GM06990 (cell line): Measurements from ENCODE around the gene ARGFX.
"Not testable (repeated sequence)": the region's sequence is repeated elsewhere in the genome, so short reads cannot be mapped to it uniquely, and the experiment has no call there.

Source experiments
- DNase-seq: peaks from one replicate; pipeline ENCODE4 v3.0.0-alpha.2; 2011; ENCODE audit not compliant: insufficient read length; ENCODE audit errors: extremely low read depth
- H3K27me3 ChIP-seq: replicated peaks from 2 replicates; pipeline ENCODE4 v1.6.0; 2011; ENCODE audit warnings: low read length; ENCODE audit not compliant: control insufficient read depth, insufficient read depth
- H3K36me3 ChIP-seq: 2 replicates; pipeline ENCODE4 v1.5.1; 2011; ENCODE audit warnings: low read length; ENCODE audit not compliant: control insufficient read depth, insufficient read depth
- H3K4me3 ChIP-seq: replicated peaks from 2 replicates; pipeline ENCODE4 v1.5.1; 2011; ENCODE audit warnings: low read depth, mild to moderate bottlenecking, control low read depth, low read length
- TF ChIP-seq, protein P1 (sequence below): IDR thresholded peaks from 2 replicates; pipeline ENCODE4 v1.5.1; 2011; ENCODE audit warnings: low read length, control low read depth, mild to moderate bottlenecking, inconsistent platforms; ENCODE audit not compliant: insufficient read depth, poor library complexity, severe bottlenecking

The ARGFX gene

DNA sequence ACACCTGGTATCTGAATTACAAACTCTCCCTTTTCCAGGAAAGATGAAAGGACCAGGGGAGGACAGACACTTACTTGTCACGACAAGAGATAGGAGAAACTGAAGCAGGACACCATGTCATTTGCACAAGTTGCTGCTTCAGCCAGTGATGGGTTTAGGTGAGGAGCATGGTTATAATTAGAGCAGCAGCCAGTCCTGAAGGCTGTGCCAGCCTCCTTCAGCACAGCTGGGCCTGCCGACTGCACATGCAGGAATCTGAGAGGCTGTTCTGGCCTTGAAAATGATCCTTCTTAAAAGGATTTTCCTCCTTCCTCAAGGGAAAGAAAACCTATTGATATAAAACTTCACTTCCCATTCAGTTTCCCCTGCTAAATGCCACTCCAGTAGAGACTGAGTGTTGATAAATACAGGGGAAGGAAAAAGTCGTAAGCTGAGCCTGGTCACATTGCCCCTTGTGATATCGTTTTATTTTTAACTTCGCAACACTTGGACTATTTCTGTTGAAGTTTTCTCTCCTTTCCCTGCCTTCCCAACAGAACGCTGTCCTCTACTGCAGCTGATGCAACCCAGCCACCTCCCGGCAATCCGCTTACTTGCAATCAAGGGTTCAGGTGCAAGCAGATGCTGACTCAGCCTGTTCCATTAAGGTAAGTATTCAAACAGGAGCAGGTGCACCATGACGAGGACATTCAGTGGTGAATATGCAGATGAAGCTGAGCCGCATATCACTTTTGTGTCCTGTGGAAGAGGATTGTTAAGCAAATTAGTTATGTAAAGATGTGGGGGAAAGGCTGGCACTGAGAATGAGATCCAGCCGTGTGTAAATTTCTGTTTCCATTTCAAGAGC, 25.3 kb downstream of the ARGFX start, which contains the start of gene FBXO40:
FBXO40 (plus strand) TSS at position 524 of the 847 bp plus-strand sequence. CDS start 27,197 bp downstream, outside the sequence.
- H3K4me3 ChIP-seq, result no peak within 1 kb of the TSS; the same call in 1 of the 2 replicates
- DNase-seq, result no peak
- no peaks in the 10 kb centered on the region for H3K36me3 ChIP-seq
- no peaks in the 10 kb centered on the region for H3K27me3 ChIP-seq
- TF ChIP-seq, protein P1, sequence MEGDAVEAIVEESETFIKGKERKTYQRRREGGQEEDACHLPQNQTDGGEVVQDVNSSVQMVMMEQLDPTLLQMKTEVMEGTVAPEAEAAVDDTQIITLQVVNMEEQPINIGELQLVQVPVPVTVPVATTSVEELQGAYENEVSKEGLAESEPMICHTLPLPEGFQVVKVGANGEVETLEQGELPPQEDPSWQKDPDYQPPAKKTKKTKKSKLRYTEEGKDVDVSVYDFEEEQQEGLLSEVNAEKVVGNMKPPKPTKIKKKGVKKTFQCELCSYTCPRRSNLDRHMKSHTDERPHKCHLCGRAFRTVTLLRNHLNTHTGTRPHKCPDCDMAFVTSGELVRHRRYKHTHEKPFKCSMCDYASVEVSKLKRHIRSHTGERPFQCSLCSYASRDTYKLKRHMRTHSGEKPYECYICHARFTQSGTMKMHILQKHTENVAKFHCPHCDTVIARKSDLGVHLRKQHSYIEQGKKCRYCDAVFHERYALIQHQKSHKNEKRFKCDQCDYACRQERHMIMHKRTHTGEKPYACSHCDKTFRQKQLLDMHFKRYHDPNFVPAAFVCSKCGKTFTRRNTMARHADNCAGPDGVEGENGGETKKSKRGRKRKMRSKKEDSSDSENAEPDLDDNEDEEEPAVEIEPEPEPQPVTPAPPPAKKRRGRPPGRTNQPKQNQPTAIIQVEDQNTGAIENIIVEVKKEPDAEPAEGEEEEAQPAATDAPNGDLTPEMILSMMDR, result no peak

DNA sequence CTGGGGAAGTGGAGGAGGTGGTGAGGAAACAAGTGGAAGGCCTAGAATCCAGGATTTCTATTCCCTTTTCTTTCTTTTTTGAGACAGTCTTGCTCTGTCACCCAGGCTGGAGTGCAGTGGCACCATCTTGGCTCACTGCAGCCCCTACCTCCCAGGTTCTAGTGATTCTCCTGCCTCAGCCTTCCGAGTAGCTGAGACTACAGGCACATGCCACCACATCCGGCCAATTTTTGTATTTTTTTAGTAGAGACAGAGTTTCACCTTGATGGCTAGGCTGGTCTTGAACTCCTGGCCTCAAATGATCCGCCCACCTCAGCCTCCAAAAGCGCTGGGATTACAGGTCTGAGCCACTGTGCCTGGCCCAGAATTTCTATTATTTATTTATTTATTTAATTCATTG, 26.1 kb downstream of the ARGFX start:
- not testable (repeated sequence) for DNase-seq, H3K36me3 ChIP-seq, H3K4me3 ChIP-seq, H3K27me3 ChIP-seq

DNA sequence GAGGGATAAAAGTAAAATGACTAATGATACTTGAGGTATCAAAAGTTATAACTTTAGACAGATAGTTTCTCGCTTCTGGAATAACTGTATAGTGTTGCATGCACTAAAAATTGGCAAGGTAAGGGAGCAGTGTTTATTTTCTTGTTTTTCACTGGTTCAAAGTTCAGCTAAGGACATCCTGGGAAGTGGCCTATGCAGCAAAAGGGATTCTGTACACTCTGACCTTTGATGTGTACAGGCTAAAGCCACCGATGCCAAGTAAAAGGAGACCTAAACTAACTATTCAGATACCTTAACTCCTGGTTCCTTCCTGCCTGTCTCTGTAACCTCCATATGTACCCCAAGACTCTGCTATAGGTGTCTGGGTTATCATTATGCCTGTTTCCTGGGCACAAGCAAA, 27.1 kb downstream of the ARGFX start:
- no peak overlapping the region for H3K4me3 ChIP-seq
- no peaks in the 10 kb centered on the region for H3K27me3 ChIP-seq
- H3K36me3 ChIP-seq, result no peaks in the 10 kb centered on the region
- no peak for DNase-seq
- TF ChIP-seq, protein P1, result no peak

DNA sequence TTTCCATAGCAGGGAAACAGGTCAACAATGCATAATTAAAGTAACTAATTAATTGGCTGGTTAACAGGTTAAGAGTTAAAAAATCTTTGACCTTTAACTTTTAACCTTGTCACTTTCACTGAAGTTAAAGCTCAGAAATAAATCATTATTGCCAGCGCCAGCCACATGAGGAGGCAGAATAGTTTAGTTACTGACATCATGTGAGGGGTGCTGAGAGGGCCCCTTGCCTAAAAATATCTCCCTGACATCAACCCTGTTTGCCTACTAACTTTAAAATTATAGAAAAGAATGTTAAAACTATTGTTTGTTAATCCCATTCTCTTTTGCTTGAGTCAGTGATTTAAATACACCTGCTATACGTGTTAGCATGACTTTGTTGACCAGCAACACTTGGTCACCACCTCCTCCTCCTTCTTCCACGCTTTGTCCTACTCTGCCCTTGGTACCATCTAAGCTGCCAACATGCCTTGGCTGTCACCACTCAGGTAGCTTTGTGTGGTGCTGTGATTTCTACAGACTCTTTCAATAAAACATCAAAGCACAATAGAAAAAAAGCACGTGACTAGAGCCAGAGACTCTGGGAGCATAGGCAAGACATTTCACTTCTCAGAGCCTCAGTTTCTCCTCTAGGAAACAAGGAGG, 28.1 kb downstream of the ARGFX start:
- TF ChIP-seq, protein P1, result no peak
- Histone ChIP-seq H3K4me3 (no peak overlapping the region), H3K27me3 (no peaks in the 10 kb centered on the region), H3K36me3 (no peaks in the 10 kb centered on the region)
- DNase-seq, result no peak

DNA sequence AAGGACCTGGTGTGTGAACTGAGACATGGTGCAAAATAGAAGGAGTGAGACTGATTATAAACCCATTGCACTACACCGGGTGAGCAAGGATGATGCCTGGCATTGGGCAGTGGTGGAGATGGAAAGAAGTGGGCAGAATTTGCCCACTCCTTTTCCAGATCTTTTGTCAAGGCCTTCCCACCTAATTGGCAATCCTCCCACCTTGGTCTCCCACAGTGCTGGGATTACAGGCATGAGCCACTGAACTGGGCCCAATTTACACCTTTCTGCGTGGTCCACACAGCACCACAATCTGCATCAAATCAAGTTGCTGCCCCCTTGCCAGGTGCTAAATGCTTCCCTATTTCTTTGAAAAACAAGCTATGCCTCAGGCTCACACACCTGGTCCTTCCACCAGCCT, 30.8 kb downstream of the ARGFX start:
- Histone ChIP-seq H3K27me3 (no peaks in the 10 kb centered on the region), H3K4me3 (no peak overlapping the region), H3K36me3 (no peaks in the 10 kb centered on the region)
- no peak for DNase-seq
- TF ChIP-seq, protein P1, result no peak

DNA sequence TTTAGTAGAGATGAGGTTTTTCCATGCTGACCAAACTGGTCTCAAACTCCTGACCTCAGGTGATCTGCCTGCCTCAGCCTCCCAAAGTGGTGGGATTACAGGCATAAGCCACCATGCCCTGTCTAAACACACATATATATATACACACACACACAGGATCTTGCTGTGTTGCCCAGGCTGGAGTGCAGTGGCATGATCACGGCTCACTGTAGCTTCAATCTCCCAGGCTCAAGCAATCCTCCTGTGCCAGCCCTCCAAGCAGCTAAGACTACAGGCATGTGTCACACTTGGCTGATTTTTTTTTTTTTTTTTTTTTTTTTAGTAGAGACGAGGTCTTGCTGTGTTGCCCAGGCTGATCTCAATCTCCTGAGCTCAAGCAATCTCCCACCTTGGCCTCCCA, 32.2 kb downstream of the ARGFX start:
- not testable (repeated sequence) for DNase-seq, H3K27me3 ChIP-seq, H3K36me3 ChIP-seq, H3K4me3 ChIP-seq
